GM15510 (cell line): ENCODE data around the gene ANGPTL8.

Source experiments
- POLR2A ChIP-seq: IDR thresholded peaks from 3 replicates; pipeline ENCODE4 v1.6.1; 2011; ENCODE audit warnings: borderline replicate concordance; ENCODE audit not compliant: insufficient read length; ENCODE audit errors: extremely low read depth

Gene ANGPTL8

GRCh38 chr19:11242864-11243797, 3.7 kb downstream of the ANGPTL8 start:
- no peak for TF ChIP-seq POLR2A

- no peak for TF ChIP-seq POLR2A
Measured at GRCh38 chr19:11243798-11244169, 4.4 kb downstream of the ANGPTL8 start.

- no peak for TF ChIP-seq POLR2A
Measured at GRCh38 chr19:11244846-11245589, 5.6 kb downstream of the ANGPTL8 start.

GRCh38 chr19:11246941-11247340, 7.5 kb downstream of the ANGPTL8 start:
- TF ChIP-seq POLR2A, result no peak

GRCh38 chr19:11247391-11247790, 8.0 kb downstream of the ANGPTL8 start:
- TF ChIP-seq POLR2A, result no peak

GRCh38 chr19:11247934-11248333, 8.5 kb downstream of the ANGPTL8 start:
- no peak for TF ChIP-seq POLR2A

- TF ChIP-seq POLR2A, result no peak
Measured at GRCh38 chr19:11248852-11249251, 9.4 kb downstream of the ANGPTL8 start.

- TF ChIP-seq POLR2A, result no peak
Measured at GRCh38 chr19:11251217-11251616, 11.8 kb downstream of the ANGPTL8 start.

GRCh38 chr19:11251650-11252314, 12.4 kb downstream of the ANGPTL8 start:
- no peak for TF ChIP-seq POLR2A

- no peak for TF ChIP-seq POLR2A
Measured at GRCh38 chr19:11252665-11253355, 13.4 kb downstream of the ANGPTL8 start.

GRCh38 chr19:11254666-11255065, 15.2 kb downstream of the ANGPTL8 start:
- TF ChIP-seq POLR2A, result no peak

GRCh38 chr19:11256189-11256588, 16.8 kb downstream of the ANGPTL8 start:
- no peak for TF ChIP-seq POLR2A

- no peak for TF ChIP-seq POLR2A
Measured at GRCh38 chr19:11257846-11258380, 18.5 kb downstream of the ANGPTL8 start.

- TF ChIP-seq POLR2A, result no peak
Measured at GRCh38 chr19:11260996-11261395, 21.6 kb downstream of the ANGPTL8 start.
